ENCODE measurements around the gene KNTC1. TPM values are rescaled to one million over a fixed set of nuclear protein-coding genes. Genes with fewer than 3 reads are reported as not detected.

Gene KNTC1
- total RNA-seq, 1 experiment from 2014 or later = 111 TPM

DNA sequence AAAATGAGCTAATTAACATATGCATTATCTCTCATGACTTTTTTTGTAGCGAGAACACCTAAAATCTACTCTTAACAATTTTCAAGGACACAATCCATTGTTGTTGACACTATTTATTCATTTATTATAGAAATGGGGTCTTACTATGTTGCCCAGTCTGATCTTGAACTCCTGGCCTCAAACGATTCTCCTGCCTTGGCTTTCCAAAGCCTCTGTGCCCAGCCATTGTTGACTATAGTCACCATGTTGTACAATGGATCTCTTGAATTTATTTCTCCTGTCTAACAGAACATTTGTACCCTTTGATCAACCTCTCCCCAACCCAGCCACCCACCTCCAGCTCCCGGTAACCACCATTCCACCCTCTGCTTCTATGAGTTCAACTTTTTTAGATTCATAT lies 134.9 kb downstream of the KNTC1 start:
- no peaks in the 10 kb centered on the region for H3K4me1 ChIP-seq (ENCODE audit: insufficient read depth, low read length, poor library complexity, severe bottlenecking)
- H3K36me3 ChIP-seq (ENCODE audit: insufficient read depth, low read length, poor library complexity, severe bottlenecking) = no peaks in the 10 kb centered on the region
- intact Hi-C loops (cut with micrococcal nuclease; ENCODE audit: unreplicated experiment) = no loop called here
- BruUV-seq (replicated peaks) = no TSS peak
- no peaks in the 10 kb centered on the region for H3K9me3 ChIP-seq (ENCODE audit: low read depth, low read length, poor library complexity, severe bottlenecking)
- no peak overlapping the region for H3K4me3 ChIP-seq (ENCODE audit: low read depth, low read length, poor library complexity, severe bottlenecking)
- DNase-seq (ENCODE audit: low spot score) = no peak
- no peak overlapping the region for H3K27ac ChIP-seq (ENCODE audit: low read depth, low read length, poor library complexity, severe bottlenecking)
- TF ChIP-seq, protein P1, sequence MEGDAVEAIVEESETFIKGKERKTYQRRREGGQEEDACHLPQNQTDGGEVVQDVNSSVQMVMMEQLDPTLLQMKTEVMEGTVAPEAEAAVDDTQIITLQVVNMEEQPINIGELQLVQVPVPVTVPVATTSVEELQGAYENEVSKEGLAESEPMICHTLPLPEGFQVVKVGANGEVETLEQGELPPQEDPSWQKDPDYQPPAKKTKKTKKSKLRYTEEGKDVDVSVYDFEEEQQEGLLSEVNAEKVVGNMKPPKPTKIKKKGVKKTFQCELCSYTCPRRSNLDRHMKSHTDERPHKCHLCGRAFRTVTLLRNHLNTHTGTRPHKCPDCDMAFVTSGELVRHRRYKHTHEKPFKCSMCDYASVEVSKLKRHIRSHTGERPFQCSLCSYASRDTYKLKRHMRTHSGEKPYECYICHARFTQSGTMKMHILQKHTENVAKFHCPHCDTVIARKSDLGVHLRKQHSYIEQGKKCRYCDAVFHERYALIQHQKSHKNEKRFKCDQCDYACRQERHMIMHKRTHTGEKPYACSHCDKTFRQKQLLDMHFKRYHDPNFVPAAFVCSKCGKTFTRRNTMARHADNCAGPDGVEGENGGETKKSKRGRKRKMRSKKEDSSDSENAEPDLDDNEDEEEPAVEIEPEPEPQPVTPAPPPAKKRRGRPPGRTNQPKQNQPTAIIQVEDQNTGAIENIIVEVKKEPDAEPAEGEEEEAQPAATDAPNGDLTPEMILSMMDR (conservative IDR thresholded peaks at IDR 0.05; ENCODE audit: low read depth, low read length) = no peak
- no peak for TF ChIP-seq EZH2 (IDR thresholded peaks at IDR 0.05; ENCODE audit: borderline replicate concordance, low read depth, low read length, poor library complexity, severe bottlenecking)
- no peaks in the 10 kb centered on the region for H3K27me3 ChIP-seq (replicated peaks; ENCODE audit: insufficient read depth, low read depth, low read length, poor library complexity)
- ChIA-PET POLR2A (ENCODE audit: low non-redundant PET) (no interaction called here), CTCF (no interaction called here)

DNA sequence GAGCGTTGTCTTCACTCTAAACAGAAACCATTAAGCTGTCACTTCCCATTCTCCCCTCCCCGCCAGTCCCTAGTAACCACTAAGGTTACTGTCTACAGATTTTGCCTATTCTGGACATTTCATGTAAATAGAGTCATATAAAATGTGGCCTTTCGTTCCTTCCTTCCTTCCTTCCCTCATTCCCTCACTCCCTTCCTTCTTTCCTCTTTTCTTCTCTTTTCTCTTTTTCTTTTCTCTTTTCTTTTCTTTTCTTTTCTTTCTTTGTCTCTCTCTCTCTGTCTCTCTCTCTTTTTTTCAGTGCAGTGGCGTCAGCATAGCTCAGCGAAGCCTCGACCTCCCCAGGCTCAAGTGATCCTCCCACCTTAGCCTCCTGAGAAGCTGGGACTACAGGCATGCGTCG lies 138.3 kb downstream of the KNTC1 start:
- no TSS peak for BruUV-seq (replicated peaks)
- Histone ChIP-seq H3K36me3 (ENCODE audit: insufficient read depth, low read length, poor library complexity, severe bottlenecking) (no peaks in the 10 kb centered on the region), H3K4me3 (ENCODE audit: low read depth, low read length, poor library complexity, severe bottlenecking) (no peak overlapping the region), H3K9me3 (ENCODE audit: low read depth, low read length, poor library complexity, severe bottlenecking) (no peaks in the 10 kb centered on the region), H3K27ac (ENCODE audit: low read depth, low read length, poor library complexity, severe bottlenecking) (no peak overlapping the region), H3K27me3 (replicated peaks; ENCODE audit: insufficient read depth, low read depth, low read length, poor library complexity) (no peaks in the 10 kb centered on the region), H3K4me1 (ENCODE audit: insufficient read depth, low read length, poor library complexity, severe bottlenecking) (no peaks in the 10 kb centered on the region)
- CTCF ChIA-PET = no interaction called here
- no peak for TF ChIP-seq EZH2 (IDR thresholded peaks at IDR 0.05; ENCODE audit: borderline replicate concordance, low read depth, low read length, poor library complexity, severe bottlenecking)
- TF ChIP-seq, protein P1 (conservative IDR thresholded peaks at IDR 0.05; ENCODE audit: low read depth, low read length) = no peak
- POLR2A ChIA-PET (ENCODE audit: low non-redundant PET) = no interaction called here
- no peak for DNase-seq (ENCODE audit: low spot score)
- intact Hi-C loops (cut with micrococcal nuclease; ENCODE audit: unreplicated experiment) = no loop called here

DNA sequence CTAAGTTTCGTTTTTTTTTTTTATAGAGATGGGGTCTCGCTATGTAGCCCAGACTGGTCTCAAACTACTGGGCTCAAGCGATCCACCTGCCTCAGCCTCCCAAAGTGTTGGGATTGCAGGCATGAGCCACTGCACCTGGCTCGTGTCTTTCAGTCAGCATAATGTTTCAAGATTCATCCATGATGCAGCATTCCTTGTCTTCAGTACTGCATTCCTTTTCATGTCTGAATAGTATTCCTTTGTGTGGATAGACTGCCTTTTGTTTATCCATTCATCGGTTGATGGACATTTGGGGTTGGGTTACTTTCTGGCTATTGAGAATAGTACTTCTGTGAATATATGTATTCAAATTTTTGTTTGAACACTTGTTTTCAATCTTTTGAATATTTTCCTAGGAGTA lies 138.7 kb downstream of the KNTC1 start:
- H3K4me3 ChIP-seq (ENCODE audit: low read depth, low read length, poor library complexity, severe bottlenecking) = no peak overlapping the region
- TF ChIP-seq, protein P1 (conservative IDR thresholded peaks at IDR 0.05; ENCODE audit: low read depth, low read length) = no peak
- TF ChIP-seq EZH2 (IDR thresholded peaks at IDR 0.05; ENCODE audit: borderline replicate concordance, low read depth, low read length, poor library complexity, severe bottlenecking) = no peak
- H3K27ac ChIP-seq (ENCODE audit: low read depth, low read length, poor library complexity, severe bottlenecking) = no peak overlapping the region
- no peaks in the 10 kb centered on the region for H3K4me1 ChIP-seq (ENCODE audit: insufficient read depth, low read length, poor library complexity, severe bottlenecking)
- no TSS peak for BruUV-seq (replicated peaks)
- no peaks in the 10 kb centered on the region for H3K36me3 ChIP-seq (ENCODE audit: insufficient read depth, low read length, poor library complexity, severe bottlenecking)
- intact Hi-C loops (cut with micrococcal nuclease; ENCODE audit: unreplicated experiment) = no loop called here
- no peaks in the 10 kb centered on the region for H3K27me3 ChIP-seq (replicated peaks; ENCODE audit: insufficient read depth, low read depth, low read length, poor library complexity)
- no peak for DNase-seq (ENCODE audit: low spot score)
- no peaks in the 10 kb centered on the region for H3K9me3 ChIP-seq (ENCODE audit: low read depth, low read length, poor library complexity, severe bottlenecking)
- ChIA-PET POLR2A (ENCODE audit: low non-redundant PET) (interaction anchor here (0.6 kb wide), 1 partner anchor 147 kb away, joined by 3 read pairs; no protein-coding TSS in a partner anchor), CTCF (no interaction called here)
